Thoracic aorta (tissue), 2 donors: ENCODE measurements around the gene ASB10. TPM values are rescaled to one million over a fixed set of nuclear protein-coding genes. Genes with fewer than 3 reads are reported as not detected.

Experiments
- ATAC-seq: fragments of 150-250 bp; one replicate; pipeline ENCODE4 v1.8.0; 2017; ENCODE audit warnings: low read depth; ENCODE audit not compliant: insufficient number of reproducible peaks, low FRiP score
- DNase-seq: peaks from one replicate; pipeline ENCODE4 v3.0.0-alpha.2; 2020; ENCODE audit warnings: low spot score
- H3K27ac ChIP-seq, 2 donors: fragments of 200-600 bp; sonication (generic); 1 replicate in 1 of 2; 2 replicates in 1 of 2; pipeline ENCODE4 v1.5.1; 2016; ENCODE audit warnings: mild to moderate bottlenecking in 2 of 2, moderate library complexity in 2 of 2
- H3K27me3 ChIP-seq: fragments of 200-600 bp; sonication (generic); replicated peaks from 2 replicates; pipeline ENCODE4 v1.6.0; 2016; ENCODE audit warnings: mild to moderate bottlenecking; ENCODE audit not compliant: insufficient read depth
- H3K36me3 ChIP-seq: fragments of 200-600 bp; sonication (generic); one replicate; pipeline ENCODE4 v1.5.1; 2016
- H3K4me1 ChIP-seq, 2 donors: fragments of 200-600 bp; sonication (generic); 1 replicate in 1 of 2; 2 replicates in 1 of 2; pipeline versions ENCODE4 v1.5.1 to v1.6.0; 2016; ENCODE audit warnings: low read depth in 2 of 2, mild to moderate bottlenecking in 1 of 2; ENCODE audit not compliant: control insufficient read depth in 1 of 2
- H3K4me3 ChIP-seq: fragments of 200-600 bp; sonication (generic); 2 replicates; pipeline ENCODE4 v1.5.1; 2016; ENCODE audit warnings: mild to moderate bottlenecking
- H3K9me3 ChIP-seq: fragments of 200-600 bp; sonication (generic); 2 replicates; pipeline ENCODE4 v1.5.1; 2016
- CTCF ChIP-seq: fragments of 200-600 bp; sonication (generic); IDR thresholded peaks from one replicate; pipeline ENCODE4 v1.5.1; 2019; ENCODE audit warnings: antibody characterized with exemption
- total RNA-seq, 2 donors: library from RNA; depleted of rRNA; stranded (reverse); fragments of >200 nt; gene quantifications; one replicate each; pipeline versions ENCODE4 v1.1.0 to v1.2.3, GENCODE V29; 2016

The ASB10 gene
- total RNA-seq, 2 donors from 2014 or later: not detected

DNA sequence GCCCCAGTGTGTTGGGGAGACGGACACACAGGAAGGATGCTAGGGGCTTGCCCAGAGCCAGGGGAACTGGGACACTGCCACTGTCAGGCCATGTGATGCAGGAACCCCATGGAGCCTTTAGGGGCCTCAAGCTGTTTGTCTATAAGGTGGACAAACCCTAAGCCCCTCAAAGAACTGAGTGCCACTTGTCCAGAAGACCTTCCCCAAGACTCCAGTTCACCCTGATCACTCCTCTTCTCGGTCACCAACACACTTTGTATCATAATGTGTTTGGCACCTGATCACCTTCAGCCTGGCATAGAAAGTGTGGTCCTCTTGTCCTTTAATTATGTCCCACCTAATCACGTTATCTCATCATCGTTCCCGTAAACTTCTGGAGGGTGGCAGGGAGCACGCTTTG is 22.5 kb upstream of the ASB10 start:
- Histone ChIP-seq H3K4me1 (no peaks in the 10 kb centered on the region), H3K4me3 (no peak overlapping the region), H3K27me3 (no peaks in the 10 kb centered on the region), H3K27ac (no peak overlapping the region), H3K9me3 (no peaks in the 10 kb centered on the region), H3K36me3 (peaks cover 18% of the 10 kb centered on the region)
- TF ChIP-seq CTCF: no peak
- DNase-seq (no peak), ATAC-seq (no peak)

DNA sequence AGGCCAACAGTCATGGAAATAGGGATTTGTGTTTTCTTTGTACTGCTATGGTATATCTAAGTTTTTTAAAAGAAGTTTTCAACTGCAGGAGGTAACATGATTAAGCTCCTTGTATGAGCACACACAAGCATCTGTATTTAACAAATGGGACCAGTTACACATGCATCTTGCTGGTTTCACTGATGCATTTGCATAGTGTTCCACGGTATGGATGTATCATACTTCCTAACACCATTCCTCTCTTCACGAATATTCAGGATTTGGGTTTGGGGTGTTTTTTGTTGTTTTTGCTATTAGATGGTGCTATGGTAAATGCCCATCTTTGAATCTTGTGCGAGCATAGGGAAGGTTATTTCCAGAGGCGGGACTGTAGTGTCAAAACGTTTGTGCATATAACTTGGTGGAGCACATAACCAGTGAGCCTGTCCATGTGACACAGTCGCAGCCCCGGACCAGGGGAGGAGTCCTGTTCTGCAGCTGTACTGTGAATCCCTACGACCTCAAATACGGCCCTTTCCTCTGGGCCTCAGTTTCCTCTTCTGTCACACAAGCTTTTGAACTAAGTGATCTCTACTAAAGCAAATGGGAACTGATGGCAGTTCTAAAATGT is 21.3 kb upstream of the ASB10 start:
- no peak for ATAC-seq
- no peaks in the 10 kb centered on the region for H3K27me3 ChIP-seq
- no peak overlapping the region for H3K4me3 ChIP-seq

DNA sequence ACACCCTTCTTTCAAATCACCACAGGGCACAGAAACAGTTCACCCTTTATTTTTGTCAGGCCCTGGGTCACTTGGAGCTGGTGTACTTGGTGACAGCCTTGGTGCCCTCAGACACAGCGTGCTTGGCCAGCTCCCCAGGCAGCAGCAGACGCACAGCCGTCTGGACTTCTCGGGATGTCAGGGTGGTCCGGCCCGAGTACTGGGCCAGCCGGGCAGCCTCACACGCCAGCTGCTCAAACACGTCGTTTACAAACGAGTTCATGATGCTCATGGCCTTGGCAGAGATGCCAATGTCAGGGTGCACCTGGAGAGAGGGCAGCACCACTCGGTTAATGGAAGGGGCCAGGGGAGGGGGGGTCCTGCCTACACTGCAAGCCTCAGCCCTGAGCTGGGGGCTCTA is 20.8 kb upstream of the ASB10 start:
- Histone ChIP-seq H3K36me3 (peaks cover under 1% of the 10 kb centered on the region), H3K27ac (no peak overlapping the region), H3K27me3 (no peaks in the 10 kb centered on the region), H3K4me3 (no peak overlapping the region), H3K4me1 (no peaks in the 10 kb centered on the region), H3K9me3 (no peaks in the 10 kb centered on the region)
- no peak for TF ChIP-seq CTCF
- ATAC-seq (no peak), DNase-seq (no peak)

More for the DNA sequence above, 21.3 kb upstream of the ASB10 start:
- Histone ChIP-seq H3K27ac (no peak overlapping the region), H3K36me3 (peaks cover 6% of the 10 kb centered on the region), H3K9me3 (no peaks in the 10 kb centered on the region), H3K4me1 (no peaks in the 10 kb centered on the region)
- TF ChIP-seq CTCF: no peak
- DNase-seq: no peak

GRCh38 chr7:151207315-151207714 is 20.3 kb upstream of the ASB10 start:
- no peak for TF ChIP-seq CTCF
- Histone ChIP-seq H3K27me3 (no peaks in the 10 kb centered on the region), H3K27ac (no peak overlapping the region), H3K9me3 (no peaks in the 10 kb centered on the region), H3K36me3 (no peaks in the 10 kb centered on the region), H3K4me3 (no peak overlapping the region), H3K4me1 (no peaks in the 10 kb centered on the region)
- DNase-seq (no peak), ATAC-seq (no peak)

- Histone ChIP-seq H3K27ac (no peak overlapping the region), H3K36me3 (no peaks in the 10 kb centered on the region), H3K9me3 (no peaks in the 10 kb centered on the region), H3K4me1 (no peaks in the 10 kb centered on the region), H3K4me3 (no peak overlapping the region), H3K27me3 (no peaks in the 10 kb centered on the region)
- ATAC-seq (no peak), DNase-seq (no peak)
- TF ChIP-seq CTCF: no peak
These were observed 19.9 kb upstream of the ASB10 start for GRCh38 chr7:151206914-151207313.
